HG02759 (cell line): ENCODE results near the gene OR2D3.
"Not testable (repeated sequence)": the region's sequence is repeated elsewhere in the genome, so short reads cannot be mapped to it uniquely, and the experiment has no call there.

ENCODE experiments used
- ATAC-seq: cut with Tn5 transposase; IDR thresholded peaks from one replicate; pipeline ENCODE4 v1.9.1; 2021; ENCODE audit warnings: mild to moderate bottlenecking, moderate library complexity; ENCODE audit not compliant: unreplicated experiment

Gene OR2D3

GRCh38 chr11:6927030-6927617 lies 6.3 kb downstream of the OR2D3 start:
- peak; percentile 62 for ATAC-seq

- no peak for ATAC-seq
Measured at GRCh38 chr11:6928916-6929315, 8.1 kb downstream of the OR2D3 start.

- ATAC-seq, result no peak
Measured at GRCh38 chr11:6931146-6931713, 10.4 kb downstream of the OR2D3 start.

- ATAC-seq, result no peak
Measured at GRCh38 chr11:6932145-6932544, 11.3 kb downstream of the OR2D3 start.

- ATAC-seq, result no peak
Measured at GRCh38 chr11:6941970-6942369, 21.2 kb downstream of the OR2D3 start.

GRCh38 chr11:6943131-6943530 lies 22.3 kb downstream of the OR2D3 start:
- no peak for ATAC-seq

GRCh38 chr11:6954248-6954647 lies 33.4 kb downstream of the OR2D3 start:
- not testable (repeated sequence) for ATAC-seq

- ATAC-seq, result no peak
Measured at GRCh38 chr11:6962141-6962540, 41.3 kb downstream of the OR2D3 start.

- ATAC-seq, result no peak
Measured at GRCh38 chr11:6962673-6963072, 41.9 kb downstream of the OR2D3 start.

GRCh38 chr11:6968816-6969215 lies 48.0 kb downstream of the OR2D3 start:
- no peak for ATAC-seq

- ATAC-seq, result not testable (repeated sequence)
Measured at GRCh38 chr11:6969854-6970253, 49.1 kb downstream of the OR2D3 start.
